Measurements from ENCODE around the gene GIMD1.

GIMD1 gene

DNA sequence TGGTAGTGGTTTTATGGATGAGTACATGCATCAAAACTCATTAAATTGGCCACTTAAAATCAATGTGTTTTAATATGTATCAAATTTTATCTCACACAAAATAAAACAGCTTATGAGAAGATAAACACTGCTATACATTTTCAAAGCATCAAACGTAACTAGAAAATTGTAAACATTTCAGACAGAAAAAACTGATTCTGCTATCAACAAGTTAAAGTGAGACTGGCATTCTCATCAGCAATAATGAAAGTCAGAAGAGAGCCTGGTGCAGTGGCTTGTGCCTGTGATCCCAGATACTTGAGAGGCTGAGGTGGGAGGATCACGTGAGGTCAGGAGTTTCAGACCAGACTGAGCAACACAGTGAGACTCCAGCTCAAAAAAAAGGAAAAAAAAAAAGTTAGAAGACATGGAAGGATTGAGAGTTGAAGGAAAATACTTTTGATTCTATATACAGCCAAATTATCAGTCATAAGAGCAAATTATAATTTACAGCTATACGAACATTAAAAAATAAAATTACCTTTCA is 55.5 kb downstream of the GIMD1 start:
- no peak for DNase-seq

DNA sequence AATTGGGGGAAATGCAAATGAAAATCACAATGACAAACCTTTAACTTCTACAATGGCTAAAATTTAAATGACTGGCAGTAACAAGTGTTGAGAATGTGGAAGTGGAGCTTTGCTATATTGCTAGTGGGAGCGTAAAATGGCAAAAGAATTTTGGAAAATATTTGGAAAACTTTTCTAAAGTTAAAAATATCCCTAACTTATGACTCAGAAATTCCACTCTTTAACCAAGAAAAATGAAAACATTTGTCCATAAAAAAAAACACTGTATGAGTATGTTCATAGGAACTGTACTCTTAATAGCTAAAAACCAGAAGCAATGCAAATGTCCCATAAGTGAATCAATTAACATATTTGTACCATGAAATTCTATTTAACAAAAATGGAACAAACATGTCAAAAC is 56.2 kb downstream of the GIMD1 start:
- no peak for DNase-seq

All from DMS79 treated with DMSO at 0.1 percent for 48 hours (cell line).